ENCODE data around the gene PTOV1. TPM values are rescaled to one million over a fixed set of nuclear protein-coding genes. Genes with fewer than 3 reads are reported as not detected.
A peak's percentile ranks its signal among the peaks of the same experiment; 100 is the strongest.

PTOV1 gene
- total and polyA plus RNA-seq, 10 of the 15 experiments (the other 5 are each of a cell fraction or from before 2014, with no cell fraction given): 3.2 to 83.5 (median 22.3) TPM

- peak; percentile 47; the same call in 1 of the 2 replicates for TF ChIP-seq POLR2AphosphoS5 (IDR thresholded peaks at IDR 0.05; ENCODE audit: low read length)
- TF ChIP-seq SMC3 (IDR thresholded peaks at IDR 0.05; ENCODE audit: borderline replicate concordance, low read length): no peak
- TF ChIP-seq RUNX3 (IDR thresholded peaks at IDR 0.05; ENCODE audit: low read length): no peak
- TF ChIP-seq MTA3 (IDR thresholded peaks at IDR 0.05; ENCODE audit: borderline replicate concordance, low read length): no peak
These were observed 39.7 kb downstream of the PTOV1 start (continued) for GRCh38 chr19:49890349-49891311.

DNA sequence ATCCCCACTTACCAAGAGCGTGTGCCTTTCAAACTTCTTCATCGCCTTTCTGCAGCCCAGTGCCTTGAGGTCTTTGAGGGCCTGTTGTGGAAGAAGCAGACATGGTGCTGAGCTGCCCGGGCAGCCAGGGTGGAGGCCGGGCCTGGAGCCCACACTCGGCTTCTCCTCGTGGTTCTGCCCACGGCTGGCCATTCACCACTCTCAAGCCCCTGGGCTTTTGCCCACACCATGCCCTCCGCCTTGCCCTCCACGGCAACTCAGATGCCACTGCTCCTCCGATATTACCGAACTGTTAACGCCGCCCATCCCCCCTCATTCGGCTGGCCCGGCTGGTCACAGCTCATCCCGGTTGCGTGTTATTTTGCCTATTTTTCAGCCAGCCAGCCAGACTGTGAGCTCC lies 40.4 kb downstream of the PTOV1 start:
- H3K79me2 ChIP-seq (ENCODE audit: control insufficient read depth, insufficient read depth, low read length): peaks cover 43% of the 10 kb centered on the region
- peaks cover 38% of the 10 kb centered on the region for H3K4me1 ChIP-seq (ENCODE audit: control insufficient read depth, insufficient read depth, low read length)
- no peak overlapping the region; the same call in 1 of the 2 replicates for H3K4me3 ChIP-seq
- in situ Hi-C loops (cut with MboI) (loop anchor here (25.0 kb wide), 1 partner anchor 1254 kb away; the partner anchor contains the start of genes CA11 and DBP), intact Hi-C loops (cut with micrococcal nuclease; ENCODE audit: unreplicated experiment) (no loop called here)
- peak overlapping the region; percentile 49; the same call in 1 of the 2 replicates for H3K4me2 ChIP-seq (ENCODE audit: control insufficient read depth, insufficient read depth)
- no peaks in the 10 kb centered on the region; the same call in 2 of the 3 replicates for H3K9me3 ChIP-seq (replicated peaks; ENCODE audit: control insufficient read depth, insufficient read depth, low read length)
- H3K9ac ChIP-seq (ENCODE audit: control insufficient read depth, insufficient read depth, low read length): no peak overlapping the region
- TF ChIP-seq NBN (IDR thresholded peaks at IDR 0.05) (no peak), BACH1 (IDR thresholded peaks at IDR 0.05; ENCODE audit: borderline replicate concordance) (peak; percentile 43; the same call in 1 of the 2 replicates), POLR2AphosphoS5 (IDR thresholded peaks at IDR 0.05; ENCODE audit: low read length) (peak; percentile 57; the same call in 1 of the 2 replicates)
- BruUV-seq (replicated peaks): TSS peak; percentile 37
- H2AFZ ChIP-seq (ENCODE audit: control insufficient read depth, low read depth, low read length): no peak overlapping the region
- FAIRE-seq: no peak
- DNase-seq (ENCODE audit: low read depth, low spot score): no peak
- H4K20me1 ChIP-seq (ENCODE audit: control insufficient read depth, insufficient read depth): no peaks in the 10 kb centered on the region
- WGBS (ENCODE audit: insufficient coverage, insufficient replicate concordance, low lambda C conversion rate, missing lambda C conversion rate): 81% methylated on average over 17 of the region's 17 CpGs
- ChIA-PET RAD21 (ENCODE audit: unreplicated experiment) (interaction anchor here (0.7 to 2.5 kb wide), 4 partner anchors 20 to 125 kb away, joined by 3 to 14 read pairs (median 4); partner anchors contain the start of gene AP2A1), POLR2A (interaction anchor here (0.7 to 1.5 kb wide), 10 partner anchors 9 to 219 kb away, joined by 3 to 6 read pairs (median 4); partner anchors contain the start of genes AKT1S1, ATF5 and NUP62), CTCF (interaction anchor here (1.0 to 1.4 kb wide), 3 partner anchors 20 to 39 kb away, joined by 3 to 4 read pairs (median 3); no protein-coding TSS in a partner anchor), SMC1A (ENCODE audit: uncharacterized antibody, unreplicated experiment) (interaction anchor here (0.8 to 7.3 kb wide), 2 partner anchors 28 to 36 kb away, joined by 3 to 78 read pairs; partner anchors contain the start of genes ATF5 and NUP62)
- peaks cover 0 to 9% of the 10 kb centered on the region in 2 experiments; a peak in 3 of 4 replicates for H3K36me3 ChIP-seq (ENCODE audit: control insufficient read depth in 2 of 2, insufficient read depth in 2 of 2, low read length in 1 of 2)
- no peak for ATAC-seq
- H3K27ac ChIP-seq (ENCODE audit: control insufficient read depth, insufficient read depth): no peak overlapping the region
- no peaks in the 10 kb centered on the region for H3K27me3 ChIP-seq (replicated peaks in 1 of 2; ENCODE audit: control insufficient read depth in 2 of 2, insufficient read depth in 2 of 2, low read length in 1 of 2)

Measured in GM12878 (cell line).